ENCODE data around the gene RHOH.
"Not testable (repeated sequence)": the region's sequence is repeated elsewhere in the genome, so short reads cannot be mapped to it uniquely, and the experiment has no call there.

RHOH gene

DNA sequence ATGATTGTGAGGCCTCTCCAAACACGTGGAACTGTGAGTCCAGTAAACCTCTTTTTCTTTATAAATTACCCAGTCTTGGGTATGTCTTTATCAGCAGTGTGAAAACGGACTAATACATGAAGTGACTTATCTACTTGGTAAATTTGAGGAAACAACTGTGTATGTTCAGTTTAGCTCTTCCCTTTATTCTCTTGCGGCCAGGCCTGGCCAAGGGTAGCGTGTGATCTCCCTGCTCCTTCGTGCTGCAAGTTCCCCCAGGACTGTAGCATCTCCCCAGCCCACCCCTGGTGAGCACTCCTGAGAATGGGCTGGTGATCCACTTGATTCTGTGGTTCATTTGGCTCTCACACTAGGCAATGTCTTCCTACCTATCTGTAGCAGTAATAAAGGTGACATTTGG is 85.1 kb downstream of the RHOH start:
- Histone ChIP-seq H3K36me3 (ENCODE audit: control insufficient read depth, insufficient read depth, low read length) (no peaks in the 10 kb centered on the region), H3K4me3 (ENCODE audit: low read length) (no peak overlapping the region), H3K27me3 (ENCODE audit: control insufficient read depth, insufficient read depth, low read length) (no peaks in the 10 kb centered on the region), H3K27ac (ENCODE audit: low read length) (no peak overlapping the region), H3K4me1 (ENCODE audit: control insufficient read depth, insufficient read depth, low read length) (no peaks in the 10 kb centered on the region), H3K9me3 (ENCODE audit: control insufficient read depth, insufficient read depth, low read length) (no peaks in the 10 kb centered on the region)
- no CpG with 5 or more reads among the region's 5 CpGs for WGBS (ENCODE audit: insufficient coverage, insufficient read length)
- DNase-seq (ENCODE audit: low read depth, low spot score), result no peak

GRCh38 chr4:40282857-40283256 is 86.0 kb downstream of the RHOH start:
- H3K27ac ChIP-seq (ENCODE audit: low read length); H3K36me3 ChIP-seq (ENCODE audit: control insufficient read depth, insufficient read depth, low read length); DNase-seq (ENCODE audit: low read depth, low spot score); H3K4me1 ChIP-seq (ENCODE audit: control insufficient read depth, insufficient read depth, low read length); H3K9me3 ChIP-seq (ENCODE audit: control insufficient read depth, insufficient read depth, low read length); H3K4me3 ChIP-seq (ENCODE audit: low read length); H3K27me3 ChIP-seq (ENCODE audit: control insufficient read depth, insufficient read depth, low read length): not testable (repeated sequence)
- no CpG with 5 or more reads among the region's 7 CpGs for WGBS (ENCODE audit: insufficient coverage, insufficient read length)

- H3K27me3 ChIP-seq (ENCODE audit: control insufficient read depth, insufficient read depth, low read length), result no peaks in the 10 kb centered on the region
- no peaks in the 10 kb centered on the region for H3K36me3 ChIP-seq (ENCODE audit: control insufficient read depth, insufficient read depth, low read length)
- DNase-seq (ENCODE audit: low read depth, low spot score), result no peak
- no peak overlapping the region for H3K27ac ChIP-seq (ENCODE audit: low read length)
- H3K4me1 ChIP-seq (ENCODE audit: control insufficient read depth, insufficient read depth, low read length), result no peaks in the 10 kb centered on the region
- WGBS (ENCODE audit: insufficient coverage, insufficient read length), result no CpG with 5 or more reads among the region's 10 CpGs
- H3K9me3 ChIP-seq (ENCODE audit: control insufficient read depth, insufficient read depth, low read length), result no peaks in the 10 kb centered on the region
- no peak overlapping the region for H3K4me3 ChIP-seq (ENCODE audit: low read length)
These were observed 86.6 kb downstream of the RHOH start for GRCh38 chr4:40283413-40283812.

- Histone ChIP-seq H3K9me3 (ENCODE audit: control insufficient read depth, insufficient read depth, low read length) (no peaks in the 10 kb centered on the region), H3K4me1 (ENCODE audit: control insufficient read depth, insufficient read depth, low read length) (no peaks in the 10 kb centered on the region), H3K27ac (ENCODE audit: low read length) (no peak overlapping the region), H3K4me3 (ENCODE audit: low read length) (no peak overlapping the region), H3K36me3 (ENCODE audit: control insufficient read depth, insufficient read depth, low read length) (no peaks in the 10 kb centered on the region), H3K27me3 (ENCODE audit: control insufficient read depth, insufficient read depth, low read length) (no peaks in the 10 kb centered on the region)
- DNase-seq (ENCODE audit: low read depth, low spot score), result no peak
- no CpG with 5 or more reads among the region's 10 CpGs for WGBS (ENCODE audit: insufficient coverage, insufficient read length)
These were observed 87.1 kb downstream of the RHOH start for GRCh38 chr4:40283968-40284367.

- no peak overlapping the region for H3K4me3 ChIP-seq (ENCODE audit: low read length)
- no peak for DNase-seq (ENCODE audit: low read depth, low spot score)
- no peaks in the 10 kb centered on the region for H3K4me1 ChIP-seq (ENCODE audit: control insufficient read depth, insufficient read depth, low read length)
- no peaks in the 10 kb centered on the region for H3K9me3 ChIP-seq (ENCODE audit: control insufficient read depth, insufficient read depth, low read length)
- no peaks in the 10 kb centered on the region for H3K27me3 ChIP-seq (ENCODE audit: control insufficient read depth, insufficient read depth, low read length)
- WGBS (ENCODE audit: insufficient coverage, insufficient read length), result no CpG with 5 or more reads among the region's 5 CpGs
- H3K36me3 ChIP-seq (ENCODE audit: control insufficient read depth, insufficient read depth, low read length), result no peaks in the 10 kb centered on the region
- no peak overlapping the region for H3K27ac ChIP-seq (ENCODE audit: low read length)
These were observed 88.9 kb downstream of the RHOH start for GRCh38 chr4:40285692-40286091.

DNA sequence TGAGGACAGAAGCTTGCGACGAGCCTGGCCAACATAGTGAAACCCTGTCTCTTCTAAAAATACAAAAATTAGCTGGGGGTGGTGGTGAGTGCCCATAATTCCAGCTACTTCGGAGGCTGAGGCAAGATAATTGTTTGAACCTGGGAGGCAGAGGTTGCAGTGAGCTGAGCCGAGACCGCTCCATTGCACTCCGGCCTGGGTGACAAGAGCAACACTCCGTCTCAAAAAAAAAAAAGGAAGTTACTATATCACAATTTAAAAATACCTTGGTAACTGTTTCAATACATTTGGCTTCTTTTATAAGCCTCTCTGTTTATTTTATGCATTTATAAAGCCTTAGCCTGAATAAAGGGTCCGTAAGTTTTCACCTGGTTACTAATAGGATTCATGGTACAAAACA is 91.7 kb downstream of the RHOH start:
- DNase-seq (ENCODE audit: low read depth, low spot score), result no peak
- Histone ChIP-seq H3K4me1 (ENCODE audit: control insufficient read depth, insufficient read depth, low read length) (no peaks in the 10 kb centered on the region), H3K4me3 (ENCODE audit: low read length) (no peak overlapping the region), H3K27ac (ENCODE audit: low read length) (no peak overlapping the region), H3K36me3 (ENCODE audit: control insufficient read depth, insufficient read depth, low read length) (no peaks in the 10 kb centered on the region), H3K9me3 (ENCODE audit: control insufficient read depth, insufficient read depth, low read length) (no peaks in the 10 kb centered on the region), H3K27me3 (ENCODE audit: control insufficient read depth, insufficient read depth, low read length) (no peaks in the 10 kb centered on the region)
- WGBS (ENCODE audit: insufficient coverage, insufficient read length), result no CpG with 5 or more reads among the region's 8 CpGs

DNA sequence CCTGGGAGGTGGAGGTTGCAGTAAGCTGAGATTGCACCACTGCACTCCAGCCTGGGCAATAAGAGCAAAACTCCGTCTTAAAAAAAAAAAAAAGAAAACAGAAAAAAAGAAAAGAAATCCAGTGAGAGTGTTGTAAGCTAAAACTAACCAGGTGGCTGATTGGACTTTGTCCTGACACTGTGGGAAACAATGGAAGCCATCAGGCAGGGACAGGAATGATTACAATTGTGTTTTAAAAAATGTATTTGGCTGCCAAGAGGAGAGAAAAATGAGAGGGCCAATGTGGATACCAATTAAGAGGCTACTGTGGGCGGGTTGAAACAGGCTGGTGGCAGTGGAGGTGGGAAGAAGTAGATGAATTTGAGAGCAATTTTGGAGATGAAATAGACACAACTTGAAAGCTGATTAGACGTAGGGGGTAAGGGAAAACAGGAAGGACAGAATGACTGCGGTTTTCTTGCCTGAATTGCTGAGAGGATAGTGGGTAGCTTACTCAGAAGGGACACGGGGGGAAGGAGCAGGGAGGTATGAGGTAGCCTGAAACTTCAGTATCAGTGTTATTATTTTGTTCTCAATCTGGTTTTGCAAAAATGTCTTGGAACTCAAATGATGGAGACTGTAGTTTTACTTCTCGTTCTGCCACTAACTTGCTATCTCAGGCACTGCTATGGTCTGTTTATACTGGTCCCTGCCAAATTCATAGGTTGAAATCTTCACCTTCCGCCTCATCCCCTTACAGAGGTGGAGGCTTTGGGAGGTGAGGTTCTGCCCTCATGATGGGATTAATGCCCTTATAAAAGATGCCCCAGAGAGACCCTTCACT is 92.7 kb downstream of the RHOH start:
- Histone ChIP-seq H3K36me3 (ENCODE audit: control insufficient read depth, insufficient read depth, low read length) (no peaks in the 10 kb centered on the region), H3K27ac (ENCODE audit: low read length) (no peak overlapping the region), H3K27me3 (ENCODE audit: control insufficient read depth, insufficient read depth, low read length) (no peaks in the 10 kb centered on the region), H3K9me3 (ENCODE audit: control insufficient read depth, insufficient read depth, low read length) (no peaks in the 10 kb centered on the region), H3K4me1 (ENCODE audit: control insufficient read depth, insufficient read depth, low read length) (no peaks in the 10 kb centered on the region), H3K4me3 (ENCODE audit: low read length) (no peak overlapping the region)
- DNase-seq (ENCODE audit: low read depth, low spot score), result no peak
- no CpG with 5 or more reads among the region's 7 CpGs for WGBS (ENCODE audit: insufficient coverage, insufficient read length)

DNA sequence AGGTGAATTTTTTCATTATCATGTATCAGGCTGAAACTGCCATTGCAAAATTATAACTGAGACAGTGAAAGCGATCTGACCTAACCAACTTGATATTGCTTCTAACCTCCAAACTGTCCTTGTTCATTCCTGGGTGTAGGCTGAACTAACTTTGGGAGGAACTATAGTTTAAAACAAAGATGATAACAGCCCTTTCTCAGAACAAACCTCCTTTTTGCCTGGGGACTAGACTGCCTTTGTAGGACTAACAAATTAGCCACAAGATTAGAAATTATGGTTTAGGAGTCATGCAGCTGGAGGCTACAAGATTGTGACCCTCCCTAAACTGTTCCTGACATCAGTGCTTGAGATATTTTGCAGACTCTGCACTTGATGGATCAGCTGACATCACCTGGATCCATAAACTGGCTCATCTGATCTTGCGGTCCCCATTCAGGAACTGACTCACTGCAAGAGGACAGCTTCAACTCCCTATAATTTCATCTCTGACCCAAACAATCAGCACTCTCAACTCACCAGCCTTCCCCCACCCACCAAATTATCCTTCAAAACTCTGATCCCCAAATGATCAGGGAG is 93.9 kb downstream of the RHOH start:
- WGBS (ENCODE audit: insufficient coverage, insufficient read length), result no CpG with 5 or more reads among the region's 2 CpGs
- H3K4me3 ChIP-seq (ENCODE audit: low read length); H3K36me3 ChIP-seq (ENCODE audit: control insufficient read depth, insufficient read depth, low read length); H3K4me1 ChIP-seq (ENCODE audit: control insufficient read depth, insufficient read depth, low read length); H3K9me3 ChIP-seq (ENCODE audit: control insufficient read depth, insufficient read depth, low read length); DNase-seq (ENCODE audit: low read depth, low spot score); H3K27me3 ChIP-seq (ENCODE audit: control insufficient read depth, insufficient read depth, low read length); H3K27ac ChIP-seq (ENCODE audit: low read length): not testable (repeated sequence)

- no CpG with 5 or more reads among the region's 2 CpGs for WGBS (ENCODE audit: insufficient coverage, insufficient read length)
- no peaks in the 10 kb centered on the region for H3K27me3 ChIP-seq (ENCODE audit: control insufficient read depth, insufficient read depth, low read length)
- H3K36me3 ChIP-seq (ENCODE audit: control insufficient read depth, insufficient read depth, low read length), result no peaks in the 10 kb centered on the region
- no peaks in the 10 kb centered on the region for H3K4me1 ChIP-seq (ENCODE audit: control insufficient read depth, insufficient read depth, low read length)
- H3K4me3 ChIP-seq (ENCODE audit: low read length), result no peak overlapping the region
- no peak for DNase-seq (ENCODE audit: low read depth, low spot score)
- H3K27ac ChIP-seq (ENCODE audit: low read length), result no peak overlapping the region
- no peaks in the 10 kb centered on the region; the same call in 1 of the 2 replicates for H3K9me3 ChIP-seq (ENCODE audit: control insufficient read depth, insufficient read depth, low read length)
These were observed 95.5 kb downstream of the RHOH start for GRCh38 chr4:40292313-40292759.

DNA sequence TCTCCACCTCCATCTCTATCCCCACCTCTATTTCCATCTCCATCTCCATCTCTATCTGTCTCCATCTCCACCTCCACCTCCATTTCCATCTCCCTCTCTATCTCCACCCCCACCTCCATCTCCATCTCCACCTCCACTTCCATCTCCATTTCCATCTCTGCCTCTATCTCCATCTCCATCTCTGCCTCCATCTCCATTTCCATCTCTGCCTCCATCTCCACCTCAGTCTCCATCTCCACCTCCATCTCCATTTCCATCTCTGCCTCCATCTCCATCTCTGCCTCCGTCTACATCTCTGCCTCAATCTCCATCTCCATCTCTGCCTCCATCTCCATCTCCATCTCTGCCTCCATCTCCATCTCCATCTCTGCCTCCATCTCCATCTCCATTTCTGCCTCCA is 97.5 kb downstream of the RHOH start:
- DNase-seq (ENCODE audit: low read depth, low spot score), result no peak
- Histone ChIP-seq H3K27me3 (ENCODE audit: control insufficient read depth, insufficient read depth, low read length) (no peaks in the 10 kb centered on the region), H3K27ac (ENCODE audit: low read length) (no peak overlapping the region), H3K4me3 (ENCODE audit: low read length) (no peak overlapping the region), H3K9me3 (ENCODE audit: control insufficient read depth, insufficient read depth, low read length) (no peaks in the 10 kb centered on the region; the same call in 1 of the 2 replicates), H3K36me3 (ENCODE audit: control insufficient read depth, insufficient read depth, low read length) (no peaks in the 10 kb centered on the region), H3K4me1 (ENCODE audit: control insufficient read depth, insufficient read depth, low read length) (no peaks in the 10 kb centered on the region)
- no CpG with 5 or more reads among the region's 1 CpG for WGBS (ENCODE audit: insufficient coverage, insufficient read length)

DNA sequence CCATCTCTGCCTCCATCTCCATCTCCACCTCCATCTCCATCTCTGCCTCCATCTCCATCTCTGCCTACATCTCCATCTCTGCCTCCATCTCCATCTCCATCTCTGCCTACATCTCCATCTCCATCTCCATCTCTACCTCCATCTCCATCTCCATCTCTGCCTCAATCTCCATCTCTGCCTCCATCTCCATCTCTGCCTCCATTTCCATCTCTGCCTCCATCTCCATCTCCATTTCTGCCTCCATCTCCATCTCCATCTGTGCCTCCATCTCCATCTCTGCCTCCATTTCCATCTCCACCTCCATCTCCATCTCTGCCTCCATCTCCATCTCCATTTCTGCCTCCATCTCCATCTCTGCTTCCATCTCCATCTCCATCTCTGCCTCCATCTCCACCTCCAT is 98.2 kb downstream of the RHOH start:
- not testable (repeated sequence) for DNase-seq (ENCODE audit: low read depth, low spot score); H3K4me1 ChIP-seq (ENCODE audit: control insufficient read depth, insufficient read depth, low read length); H3K27ac ChIP-seq (ENCODE audit: low read length); H3K4me3 ChIP-seq (ENCODE audit: low read length); H3K27me3 ChIP-seq (ENCODE audit: control insufficient read depth, insufficient read depth, low read length); H3K9me3 ChIP-seq (ENCODE audit: control insufficient read depth, insufficient read depth, low read length); H3K36me3 ChIP-seq (ENCODE audit: control insufficient read depth, insufficient read depth, low read length)

All from iPS DF 6.9 (cell line).